GM04504 (cell line): ENCODE results near the gene PLEKHA8.

ENCODE experiments used
- DNase-seq: peaks from one replicate; pipeline ENCODE4 v3.0.0-alpha.2; 2012; ENCODE audit warnings: low read depth

PLEKHA8 gene

GRCh38 chr7:30028216-30028748, at the start of gene PLEKHA8:
Gene PLEKHA8 (plus strand): TSS chr7:30028412. CDS start chr7:30028763, 351 bp downstream.
- DNase-seq, result peak; percentile 65

- DNase-seq, result no peak
These were observed 48.1 kb upstream of the PLEKHA8 start for GRCh38 chr7:29980151-29980550.

- DNase-seq, result no peak
These were observed 41.1 kb upstream of the PLEKHA8 start for GRCh38 chr7:29987083-29987482.

GRCh38 chr7:29987811-29988317, 40.3 kb upstream of the PLEKHA8 start:
- peak; percentile 64 for DNase-seq

- DNase-seq, result peak; percentile 11
These were observed 39.6 kb upstream of the PLEKHA8 start for GRCh38 chr7:29988424-29989256.

- DNase-seq, result peak; percentile 8
These were observed 38.8 kb upstream of the PLEKHA8 start, which contains the start of gene SCRN1 for GRCh38 chr7:29989257-29989995. Gene SCRN1 (minus strand): TSS chr7:29989801. CDS start chr7:29969067, 20,734 bp downstream.

- DNase-seq, result no peak
These were observed 37.3 kb upstream of the PLEKHA8 start for GRCh38 chr7:29990931-29991330.

- DNase-seq, result no peak
These were observed 36.3 kb upstream of the PLEKHA8 start for GRCh38 chr7:29991937-29992336.

- no peak for DNase-seq
These were observed 35.1 kb upstream of the PLEKHA8 start for GRCh38 chr7:29993140-29993539.

GRCh38 chr7:29995652-29996051, 32.6 kb upstream of the PLEKHA8 start:
- no peak for DNase-seq

GRCh38 chr7:29996321-29996720, 31.9 kb upstream of the PLEKHA8 start:
- no peak for DNase-seq

- DNase-seq, result no peak
These were observed 29.7 kb upstream of the PLEKHA8 start for GRCh38 chr7:29998489-29998888.

- no peak for DNase-seq
These were observed 26.2 kb upstream of the PLEKHA8 start for GRCh38 chr7:30001998-30002397.

GRCh38 chr7:30003098-30003497, 25.1 kb upstream of the PLEKHA8 start:
- no peak for DNase-seq

GRCh38 chr7:30005464-30005863, 22.7 kb upstream of the PLEKHA8 start:
- no peak for DNase-seq

- no peak for DNase-seq
These were observed 18.2 kb upstream of the PLEKHA8 start for GRCh38 chr7:30010021-30010420.

GRCh38 chr7:30012757-30013156, 15.5 kb upstream of the PLEKHA8 start:
- DNase-seq, result no peak

- DNase-seq, result no peak
These were observed 9.8 kb upstream of the PLEKHA8 start for GRCh38 chr7:30018451-30018850.

GRCh38 chr7:30019387-30019786, 8.8 kb upstream of the PLEKHA8 start:
- no peak for DNase-seq

- no peak for DNase-seq
These were observed 8.3 kb upstream of the PLEKHA8 start for GRCh38 chr7:30019960-30020359.

- no peak for DNase-seq
These were observed 7.7 kb upstream of the PLEKHA8 start for GRCh38 chr7:30020535-30020934.

- DNase-seq, result no peak
These were observed 5.2 kb upstream of the PLEKHA8 start for GRCh38 chr7:30022991-30023390.

- no peak for DNase-seq
These were observed 4.7 kb upstream of the PLEKHA8 start for GRCh38 chr7:30023524-30023923.
